ACHN (cell line): ENCODE data around the gene SPTBN4.
"Not testable (repeated sequence)": the region's sequence is repeated elsewhere in the genome, so short reads cannot be mapped to it uniquely, and the experiment has no call there.

Experiments
- DNase-seq: peaks from one replicate; pipeline ENCODE4 v3.0.0-alpha.2; 2015
- in situ Hi-C: cut with HindIII; loops from 2 replicates; pipeline ENCODE4 v1.10.0; 2017; ENCODE audit warnings: low sequenced_read_pairs, low pct_ligation_motif_present, low pct_unique_long_range_greater_than_20kb

The SPTBN4 gene

GRCh38 chr19:40519352-40520322 lies 52.8 kb downstream of the SPTBN4 start:
- DNase-seq, result no peak
- in situ Hi-C loops, result no loop called here

GRCh38 chr19:40521276-40521675 lies 54.5 kb downstream of the SPTBN4 start:
- in situ Hi-C loops, result no loop called here
- DNase-seq, result no peak

- DNase-seq, in situ Hi-C loops: not testable (repeated sequence)
Observed at GRCh38 chr19:40521900-40522299, 55.1 kb downstream of the SPTBN4 start.

GRCh38 chr19:40523322-40524047 lies 56.7 kb downstream of the SPTBN4 start:
- in situ Hi-C loops, result no loop called here
- peak; percentile 81 for DNase-seq

DNA sequence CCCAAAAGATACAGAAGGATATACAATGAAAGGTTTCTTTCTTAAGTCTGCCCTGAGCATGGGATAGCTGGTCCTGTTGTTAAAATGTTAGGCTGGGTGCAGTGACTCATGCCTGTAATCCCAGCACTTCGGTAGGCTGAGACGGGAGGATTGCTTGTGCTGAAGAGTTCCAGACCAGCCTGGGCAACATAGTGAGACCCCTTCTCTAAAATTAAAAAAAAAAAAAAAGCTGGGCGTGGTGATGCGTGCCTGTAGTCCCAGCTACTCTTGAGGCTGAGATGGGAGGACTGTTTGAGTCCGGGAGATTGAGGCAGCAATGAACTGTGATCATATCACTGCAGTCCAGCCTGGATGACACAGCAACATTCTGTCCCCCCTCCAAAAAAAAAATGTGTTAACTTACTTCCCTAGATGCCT lies 57.3 kb downstream of the SPTBN4 start:
- in situ Hi-C loops, result no loop called here
- DNase-seq, result no peak

- in situ Hi-C loops, result no loop called here
- no peak for DNase-seq
Observed at GRCh38 chr19:40524655-40525054, 57.9 kb downstream of the SPTBN4 start.

DNA sequence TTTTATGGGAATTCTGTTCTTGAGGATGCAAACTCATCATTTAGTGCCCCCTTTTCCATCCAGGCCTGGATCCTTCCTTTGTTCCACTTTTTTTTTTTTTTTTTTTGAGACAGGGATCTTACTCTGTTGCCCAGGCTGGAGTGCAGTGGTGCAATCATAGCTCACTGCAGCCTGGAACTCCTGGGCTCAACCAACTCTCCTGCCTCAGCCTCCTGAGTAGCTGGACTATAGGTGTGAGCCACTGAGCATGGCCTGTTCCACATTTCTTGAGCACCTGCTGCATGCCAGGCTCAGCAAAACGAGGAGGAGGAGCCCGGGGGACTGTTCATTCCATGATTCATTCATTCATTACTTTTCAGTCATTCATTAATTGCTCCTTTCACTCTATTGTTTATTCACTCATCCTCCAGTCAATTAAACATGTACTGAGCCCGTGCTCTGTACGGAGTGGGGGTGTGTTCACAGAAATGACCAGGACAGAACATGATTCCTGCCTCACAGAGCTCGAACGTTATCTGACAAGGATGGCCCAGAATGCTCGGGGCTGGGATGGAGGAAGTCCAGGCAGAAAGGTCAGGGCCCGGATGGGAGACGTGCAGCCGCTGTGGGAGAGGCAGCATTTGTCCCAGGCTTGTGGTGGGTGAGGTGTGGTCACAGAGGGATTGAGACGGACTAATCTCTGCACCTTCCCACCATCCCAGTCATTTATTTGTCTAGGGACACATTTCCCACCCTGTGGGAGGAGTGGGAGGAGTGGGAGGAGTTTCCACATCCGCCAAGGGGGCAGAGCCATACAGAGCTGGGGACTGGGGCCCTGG lies 58.6 kb downstream of the SPTBN4 start:
- no peak for DNase-seq
- in situ Hi-C loops, result no loop called here

DNA sequence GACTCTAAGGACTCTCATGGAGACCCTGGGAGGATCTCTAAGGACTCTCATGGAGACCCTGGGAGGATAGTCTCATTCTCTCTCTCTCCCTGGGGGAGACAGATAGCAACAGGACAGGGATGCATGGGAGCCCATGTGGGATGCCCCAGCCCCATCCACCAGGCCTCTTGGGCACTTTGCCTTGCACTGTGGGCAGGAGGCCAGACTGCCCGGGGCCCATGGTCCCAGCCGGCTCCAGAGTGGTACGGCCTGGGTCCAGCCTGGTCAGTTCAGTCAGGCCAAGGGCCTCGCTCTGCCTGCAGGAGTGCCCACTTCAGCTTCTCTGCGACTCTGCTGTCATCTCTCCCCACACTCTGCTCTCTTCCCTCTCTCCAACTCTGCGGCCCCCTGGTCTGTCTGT lies 61.3 kb downstream of the SPTBN4 start:
- DNase-seq, result no peak
- in situ Hi-C loops, result no loop called here

DNA sequence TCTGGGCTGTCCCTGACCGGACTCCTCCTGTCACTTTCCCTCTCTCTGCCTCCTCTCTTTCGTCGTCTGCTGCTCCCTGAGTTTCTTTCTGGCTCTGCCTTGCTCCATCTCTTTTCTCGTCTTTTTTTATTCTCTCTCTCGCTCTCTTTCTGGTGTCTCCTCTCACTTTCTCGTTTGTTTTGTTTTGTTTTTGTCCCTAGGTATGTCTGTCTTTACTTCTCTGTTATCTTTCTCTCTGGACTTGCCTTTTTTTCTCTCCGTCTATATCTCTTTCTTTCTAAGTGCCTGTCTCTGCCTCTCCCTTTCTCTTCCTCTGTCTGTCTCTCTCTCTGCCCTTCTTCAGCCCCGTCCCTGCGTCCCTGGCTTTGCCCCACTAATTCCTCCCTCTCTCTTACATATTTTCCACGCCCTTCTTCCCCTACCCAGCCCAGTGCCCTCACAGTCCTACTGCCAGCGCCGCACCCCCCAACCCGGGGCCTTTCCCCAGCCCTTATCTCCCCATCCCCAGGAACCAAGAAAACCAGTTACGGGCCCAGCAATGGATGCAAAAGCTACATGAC lies 61.8 kb downstream of the SPTBN4 start:
- in situ Hi-C loops, result no loop called here
- DNase-seq, result no peak

DNA sequence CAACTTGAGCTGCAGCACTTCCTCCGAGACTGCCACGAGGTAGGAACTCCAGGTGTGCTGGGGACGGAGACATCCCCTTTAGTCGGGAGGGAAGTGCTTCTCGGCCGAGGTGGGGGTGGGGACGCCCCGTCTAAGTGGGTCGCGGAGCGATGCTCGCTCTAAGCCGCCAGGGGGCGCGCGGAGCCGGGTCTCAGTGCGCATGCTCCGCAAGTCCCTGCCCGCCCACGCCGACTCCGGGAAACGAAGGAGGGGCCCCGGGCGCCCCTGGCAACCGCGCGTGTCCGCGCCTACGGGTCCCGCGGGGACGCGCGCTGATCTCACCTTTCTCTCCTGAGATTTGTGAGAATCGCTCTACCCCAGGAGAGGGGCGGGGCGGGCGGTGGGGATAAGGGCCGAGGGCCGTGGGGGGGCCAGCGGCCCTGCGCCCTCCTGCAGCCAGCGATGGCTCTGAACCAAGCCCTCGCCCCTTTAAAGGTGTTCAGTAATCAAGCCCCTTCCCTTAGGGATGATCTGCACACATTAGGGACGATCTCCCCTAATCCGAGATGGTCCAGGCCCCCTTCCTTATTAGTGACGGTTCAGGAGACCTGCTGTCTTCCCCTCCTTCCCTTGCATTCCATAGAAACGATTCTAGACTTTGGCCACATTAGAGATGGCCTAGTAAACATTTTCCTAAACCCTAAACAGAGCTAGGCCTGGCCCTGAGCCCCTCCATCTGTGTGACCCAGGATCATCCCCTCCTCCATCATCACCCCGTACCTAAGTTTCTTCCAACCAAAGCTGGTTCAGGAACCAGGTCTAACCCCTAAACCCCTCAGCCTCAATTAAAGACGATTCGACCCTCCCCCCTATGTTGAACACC lies 62.5 kb downstream of the SPTBN4 start:
- in situ Hi-C loops, result no loop called here
- peak; percentile 72 for DNase-seq

DNA sequence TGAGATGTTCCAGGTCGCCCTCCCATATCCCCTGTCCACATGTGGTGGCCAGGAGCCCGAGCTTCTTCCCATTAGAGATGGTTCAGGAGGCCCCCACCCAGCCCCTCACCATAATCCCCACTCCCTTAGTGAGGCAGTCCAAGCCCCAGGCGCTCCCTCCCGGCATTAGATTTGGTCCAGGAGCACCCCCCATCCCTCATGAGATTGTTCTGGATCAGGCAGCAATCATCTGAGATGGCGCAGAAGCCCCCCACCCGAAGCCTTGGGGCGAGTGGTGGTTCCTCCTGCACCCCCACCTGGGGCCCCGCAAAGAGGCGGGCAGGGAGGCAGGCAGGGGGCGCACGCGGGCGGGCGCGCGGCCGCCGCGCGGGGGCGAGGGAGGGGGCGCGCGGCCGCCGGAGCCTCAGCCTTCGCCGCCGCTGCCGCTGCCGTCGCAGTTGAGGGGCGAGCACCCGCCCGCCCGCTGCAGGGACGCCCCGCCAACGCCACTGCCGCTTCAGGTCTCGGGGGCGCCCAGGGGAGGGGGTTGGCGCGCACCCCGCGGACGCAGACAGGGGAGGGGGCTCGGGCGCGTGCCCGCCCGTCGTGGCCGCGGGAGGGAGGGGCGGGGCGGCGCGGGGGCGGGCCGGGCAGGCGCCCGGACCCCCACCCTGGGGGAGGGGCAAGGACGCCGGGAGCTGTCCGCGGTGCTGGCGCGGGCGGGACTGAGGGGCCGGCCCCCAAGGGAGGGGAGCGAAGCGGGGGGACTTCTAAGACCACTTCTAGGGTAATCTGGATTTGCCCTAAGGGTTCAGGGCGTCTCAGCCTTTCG lies 63.5 kb downstream of the SPTBN4 start:
- peak; percentile 32 for DNase-seq
- in situ Hi-C loops, result no loop called here

DNA sequence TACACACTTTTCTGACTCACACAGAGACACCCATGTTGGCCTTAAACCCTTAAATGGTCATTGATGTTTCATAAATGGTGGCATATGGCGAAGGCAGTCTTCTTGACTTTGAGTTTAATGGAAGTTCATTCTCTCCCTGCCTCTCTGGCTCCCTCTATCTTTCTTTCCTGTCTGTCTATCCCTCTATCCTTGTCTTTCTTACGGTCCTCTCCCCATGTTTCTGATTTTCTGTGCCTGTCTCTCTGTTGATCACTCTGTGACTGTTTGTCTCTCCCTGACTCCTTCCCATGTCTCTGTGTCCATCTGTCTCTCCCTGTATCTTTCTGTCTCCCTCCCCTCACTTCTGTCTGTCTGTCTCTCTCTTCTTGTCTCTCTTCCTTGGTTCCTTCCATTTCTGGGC lies 66.7 kb downstream of the SPTBN4 start:
- DNase-seq, result no peak
- in situ Hi-C loops, result no loop called here

DNA sequence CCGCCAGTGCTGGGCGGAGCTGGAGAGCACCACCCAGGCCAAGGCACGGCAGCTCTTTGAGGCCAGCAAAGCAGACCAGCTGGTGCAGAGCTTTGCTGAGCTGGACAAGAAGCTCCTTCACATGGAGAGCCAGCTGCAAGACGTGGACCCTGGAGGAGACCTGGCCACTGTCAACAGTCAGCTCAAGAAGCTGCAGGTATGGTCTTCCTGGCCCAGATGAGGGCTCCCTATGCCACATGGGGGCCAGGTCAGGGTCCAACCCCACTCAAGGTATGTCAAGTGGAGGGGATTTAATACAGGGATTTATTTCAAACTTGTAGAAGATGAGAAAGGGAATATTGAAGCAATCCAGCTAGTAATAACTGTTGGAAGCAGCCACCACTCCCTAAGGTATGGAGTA lies 67.3 kb downstream of the SPTBN4 start:
- no peak for DNase-seq
- in situ Hi-C loops, result no loop called here

DNA sequence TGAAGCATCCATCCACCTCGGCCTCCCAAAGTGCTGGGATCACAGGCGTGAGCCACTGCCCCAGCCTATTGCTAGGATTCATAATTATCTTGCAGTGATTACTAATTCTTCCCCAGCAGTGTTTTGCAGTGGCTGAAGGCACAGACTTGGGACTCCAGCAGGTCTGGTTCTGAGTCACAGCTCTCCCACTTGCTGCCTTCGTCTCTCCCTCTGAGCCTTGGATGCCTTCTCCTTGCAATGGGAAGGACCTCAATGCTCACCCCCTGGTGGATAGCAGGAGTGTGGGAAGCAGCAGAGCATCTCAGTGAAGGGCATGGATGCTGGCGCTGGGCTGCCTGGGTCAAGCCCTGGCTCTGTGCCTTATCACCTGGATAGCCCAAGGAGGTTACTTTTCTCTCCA lies 72.3 kb downstream of the SPTBN4 start:
- in situ Hi-C loops, result no loop called here
- peak; percentile 9 for DNase-seq

DNA sequence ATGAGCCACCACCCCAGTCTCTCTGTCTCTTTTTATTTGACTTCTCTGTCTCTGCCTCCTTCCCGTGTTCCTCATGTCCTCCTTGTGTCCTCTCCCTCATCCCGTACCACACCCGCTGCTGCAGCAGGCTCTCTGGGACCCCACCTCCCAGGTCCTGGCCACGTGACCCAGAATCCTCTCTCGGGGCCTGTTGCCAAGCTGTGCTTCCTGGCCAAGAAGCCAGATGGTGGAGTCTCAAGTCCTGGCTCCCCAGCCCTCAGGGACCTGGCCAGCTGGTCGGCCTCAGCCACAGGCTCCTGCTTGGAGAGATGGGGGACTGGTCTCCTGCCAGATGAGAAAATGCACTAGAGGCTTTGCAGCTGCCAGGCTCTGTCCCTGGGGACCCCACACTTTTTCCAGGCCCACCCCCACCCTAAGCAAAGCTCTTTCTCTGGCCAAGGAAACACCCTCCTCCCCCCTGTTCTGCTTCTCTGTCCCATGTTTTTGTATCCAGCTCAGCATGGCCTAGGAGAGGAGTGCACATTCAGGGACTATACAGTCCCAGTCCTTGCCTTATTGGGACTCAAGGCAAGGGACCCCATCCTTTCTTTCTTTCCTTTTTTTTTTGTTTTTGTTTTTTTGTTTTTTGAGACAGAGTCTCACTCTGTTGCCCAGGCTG lies 75.5 kb downstream of the SPTBN4 start:
- in situ Hi-C loops, result no loop called here
- DNase-seq, result no peak

GRCh38 chr19:40543029-40543597 lies 76.3 kb downstream of the SPTBN4 start:
- DNase-seq, result no peak
- in situ Hi-C loops, result no loop called here
